IPS DF 4.7 (cell line): ENCODE measurements around the gene SLC25A51.

Experiments
- DNase-seq: peaks from one replicate; pipeline ENCODE4 v3.0.0-alpha.2; 2013; ENCODE audit warnings: low spot score; ENCODE audit errors: extremely low read depth

The SLC25A51 gene

DNA sequence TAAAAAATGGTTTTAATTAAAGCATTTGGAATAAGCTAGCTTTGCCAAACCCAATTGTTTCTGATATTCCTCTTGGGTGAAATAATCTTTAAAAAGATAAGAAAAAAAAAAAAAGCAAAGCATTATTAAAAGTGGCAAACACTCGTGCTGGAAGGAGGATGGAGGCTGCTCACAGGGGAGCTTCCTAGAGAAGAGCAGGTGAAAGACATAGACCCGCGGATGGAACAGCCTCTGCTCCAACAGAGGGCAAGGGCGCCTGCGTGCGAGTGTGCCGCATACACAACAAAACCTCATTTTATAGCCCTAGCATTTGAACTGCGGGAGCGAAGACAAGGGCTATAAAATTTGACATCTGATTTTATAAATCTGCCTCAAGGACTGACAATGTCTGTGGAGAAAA is 33.4 kb upstream of the SLC25A51 start:
- DNase-seq: no peak

DNA sequence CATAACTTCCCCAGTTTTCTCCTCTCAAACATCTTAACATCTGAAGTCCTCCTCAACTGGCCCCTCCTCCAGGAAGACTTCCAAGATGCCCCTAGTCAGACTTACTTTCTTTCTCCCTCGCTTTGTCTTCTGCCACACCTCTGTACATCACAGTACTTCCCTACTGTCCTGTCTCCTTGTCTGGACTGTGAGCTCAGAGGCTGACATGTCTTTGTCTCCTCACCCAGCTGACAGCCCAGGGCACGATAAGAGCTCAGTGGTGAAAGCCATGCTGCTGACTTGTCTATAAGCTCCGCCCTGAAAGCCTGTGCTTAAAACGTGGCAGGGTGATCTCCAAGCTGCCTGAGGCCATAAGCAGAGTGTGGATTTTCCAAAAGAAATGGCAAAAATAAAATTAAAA is 33.0 kb upstream of the SLC25A51 start:
- no peak for DNase-seq

DNA sequence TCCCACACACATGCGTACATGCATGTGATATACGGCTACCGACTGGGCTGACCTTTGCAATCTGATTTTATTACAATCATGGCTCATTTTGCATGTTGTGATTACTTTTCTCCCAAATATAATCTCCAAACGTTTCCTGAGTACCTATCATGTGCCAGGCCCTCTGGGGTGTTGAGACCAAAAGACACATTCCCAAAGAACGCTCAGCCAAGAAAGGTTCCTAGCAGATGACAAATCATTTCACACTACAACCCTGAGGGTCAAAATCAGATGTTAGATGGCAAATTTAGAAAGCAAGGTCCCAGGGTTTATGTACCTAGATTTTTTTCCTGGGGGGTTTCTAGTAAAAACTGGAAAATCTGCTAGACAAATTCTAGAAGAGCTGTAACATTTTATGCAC is 32.4 kb upstream of the SLC25A51 start:
- no peak for DNase-seq

GRCh38 chr9:37935096-37935495 is 31.2 kb upstream of the SLC25A51 start:
- DNase-seq: no peak

DNA sequence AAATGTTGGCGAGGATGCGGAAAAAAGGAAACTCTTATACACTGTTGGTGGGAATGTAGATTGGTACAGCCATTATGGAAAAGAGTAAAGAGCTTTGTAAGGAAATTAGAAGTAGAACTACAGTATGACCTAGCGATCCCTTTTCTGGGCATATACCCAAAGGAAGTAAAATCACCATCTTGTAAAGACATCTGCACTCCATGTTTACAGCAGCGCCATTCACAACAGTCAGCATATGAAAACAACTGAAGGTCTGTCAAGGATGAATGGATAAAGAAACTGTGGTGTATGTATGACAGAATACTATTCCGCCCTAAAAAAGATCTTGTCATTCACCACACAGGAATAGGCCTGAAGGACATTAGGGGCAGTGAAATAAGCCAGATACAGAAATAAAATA is 27.7 kb upstream of the SLC25A51 start:
- DNase-seq: no peak

DNA sequence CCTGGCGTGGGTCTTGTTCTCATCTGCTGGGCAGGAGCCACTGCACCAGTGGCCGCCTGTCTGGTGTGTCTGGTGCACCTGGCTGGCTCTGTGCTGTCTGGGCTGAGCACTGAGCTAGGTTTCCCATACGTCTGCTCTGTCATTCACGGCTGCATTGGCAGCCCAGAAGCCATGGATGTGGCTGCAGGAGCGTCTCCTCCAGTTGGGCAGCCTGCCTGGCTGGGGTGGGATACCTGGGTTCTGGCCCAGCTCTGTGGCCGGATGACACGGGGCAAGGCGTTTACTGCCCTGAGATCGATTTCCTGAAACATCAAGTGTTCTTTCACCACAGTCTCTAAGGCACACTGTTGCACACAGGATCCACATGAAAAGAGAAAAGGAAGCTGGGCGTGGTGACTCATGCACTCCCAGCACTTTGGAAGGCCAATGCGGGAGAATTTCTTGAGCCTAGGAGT is 25.5 kb upstream of the SLC25A51 start:
- no peak for DNase-seq

DNA sequence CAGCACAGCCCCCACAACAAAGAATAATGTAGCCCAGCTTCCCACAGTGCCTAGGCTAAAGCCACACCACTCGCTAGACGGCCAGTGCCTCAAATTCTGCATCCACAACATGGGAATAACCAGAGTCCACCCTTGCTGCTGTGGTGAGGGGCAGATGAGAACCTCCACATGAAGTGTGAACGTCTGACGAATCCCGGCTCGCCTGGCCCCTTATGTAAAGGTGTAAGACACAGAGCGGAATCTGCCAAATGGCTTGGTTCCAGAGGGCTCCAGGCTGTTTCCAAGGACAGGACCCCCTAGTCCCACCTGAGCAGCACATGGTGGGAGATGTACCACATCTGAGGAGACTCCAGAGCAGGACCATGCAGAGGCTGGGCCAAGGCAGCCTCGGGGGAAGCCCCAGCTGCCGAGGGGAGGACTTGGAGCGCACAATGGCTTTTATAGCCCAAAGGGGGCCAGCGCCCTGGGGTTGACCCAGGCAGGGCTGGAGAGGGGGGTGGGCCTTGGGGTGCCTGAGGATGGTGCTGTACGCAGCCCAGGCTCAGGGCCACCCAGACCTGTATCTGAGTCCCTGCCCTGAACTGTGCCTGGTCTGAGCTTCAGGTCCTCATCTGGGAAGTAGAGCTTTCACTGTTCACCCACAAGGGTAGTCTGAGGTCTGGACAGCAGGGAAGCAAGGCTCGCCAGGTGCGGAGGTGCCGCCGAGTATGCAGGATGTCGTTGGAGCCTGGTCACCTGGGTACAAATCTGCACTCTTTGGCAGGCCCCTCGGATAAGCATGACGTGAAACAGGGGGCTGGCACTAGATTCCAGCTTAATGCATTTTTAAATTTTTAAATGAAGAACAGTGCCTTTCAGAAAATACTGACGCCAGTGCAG is 24.9 kb upstream of the SLC25A51 start:
- no peak for DNase-seq

- DNase-seq: no peak
These were observed 23.9 kb upstream of the SLC25A51 start for GRCh38 chr9:37927601-37928551.

DNA sequence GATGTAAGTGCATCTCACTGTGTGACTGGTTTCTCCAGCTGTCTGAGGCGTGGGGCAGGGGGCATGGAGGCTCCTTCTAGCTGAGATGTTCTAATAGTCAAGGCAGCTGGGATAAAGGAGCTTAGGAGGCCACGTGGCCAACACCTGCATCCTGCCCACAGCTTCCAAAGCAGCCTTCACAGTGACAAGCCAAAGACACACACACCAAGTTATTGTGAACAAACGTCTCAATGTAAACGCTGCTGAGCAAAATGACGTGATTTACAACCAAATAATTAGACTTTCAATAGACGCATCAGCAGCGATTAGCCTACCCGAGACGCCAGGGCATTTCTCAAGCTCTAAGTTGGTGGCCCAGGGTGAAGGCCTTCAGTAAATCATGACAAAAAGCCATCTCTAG is 23.2 kb upstream of the SLC25A51 start:
- no peak for DNase-seq

GRCh38 chr9:37926737-37927118 is 22.8 kb upstream of the SLC25A51 start:
- no peak for DNase-seq

GRCh38 chr9:37925786-37926736 is 22.1 kb upstream of the SLC25A51 start:
- no peak for DNase-seq

GRCh38 chr9:37925006-37925405 is 21.1 kb upstream of the SLC25A51 start:
- DNase-seq: no peak

DNA sequence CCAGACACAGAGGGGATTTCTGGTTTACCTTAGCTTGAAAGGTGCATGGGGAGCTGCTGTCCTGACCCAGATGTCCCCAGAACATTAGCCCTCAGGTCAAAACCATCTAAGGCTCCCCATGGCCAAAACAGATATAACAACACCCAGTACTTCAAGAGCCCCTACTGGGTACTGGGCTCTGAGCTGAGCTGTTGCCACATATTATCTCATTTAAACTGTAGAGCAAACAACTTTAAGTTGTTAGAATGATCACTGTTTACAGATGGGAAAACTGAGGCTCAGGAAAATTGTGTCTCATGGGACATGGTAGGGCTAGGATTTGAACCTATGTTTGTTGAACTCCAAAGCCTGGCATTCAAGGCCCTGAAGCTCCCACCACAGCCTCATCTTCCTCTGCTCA is 20.6 kb upstream of the SLC25A51 start:
- no peak for DNase-seq

DNA sequence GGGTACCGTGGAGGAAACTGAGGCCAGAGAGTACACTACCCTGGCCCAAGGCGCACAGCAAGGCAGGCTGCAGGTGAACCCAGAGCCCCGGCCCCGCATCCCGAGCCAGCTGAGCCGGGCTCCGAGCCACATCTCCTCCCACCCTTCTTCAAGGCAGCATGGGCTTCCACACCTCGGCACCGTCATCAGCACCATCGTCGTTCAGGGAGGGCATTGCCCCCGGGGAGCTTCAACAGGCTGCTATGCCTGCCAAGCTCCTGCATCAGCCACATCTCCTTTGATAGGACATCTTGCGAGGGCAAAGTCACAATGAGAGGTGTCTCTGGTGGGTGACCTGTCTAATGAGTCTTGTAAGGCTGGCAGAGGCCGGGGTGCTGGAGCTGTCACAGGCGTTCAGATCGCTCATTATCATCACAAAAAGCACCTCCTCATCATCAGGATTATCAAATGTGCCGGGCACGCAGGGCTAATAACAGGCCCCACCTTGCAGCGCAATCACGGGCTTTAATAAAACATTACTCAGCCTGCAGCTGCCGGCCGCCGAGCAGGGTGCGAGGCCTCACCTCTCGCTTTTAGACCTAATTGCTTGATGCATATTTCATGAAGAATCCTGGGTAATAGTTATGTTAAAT is 20.0 kb upstream of the SLC25A51 start:
- DNase-seq: no peak

GRCh38 chr9:37923118-37923795 is 19.3 kb upstream of the SLC25A51 start:
- DNase-seq: no peak

DNA sequence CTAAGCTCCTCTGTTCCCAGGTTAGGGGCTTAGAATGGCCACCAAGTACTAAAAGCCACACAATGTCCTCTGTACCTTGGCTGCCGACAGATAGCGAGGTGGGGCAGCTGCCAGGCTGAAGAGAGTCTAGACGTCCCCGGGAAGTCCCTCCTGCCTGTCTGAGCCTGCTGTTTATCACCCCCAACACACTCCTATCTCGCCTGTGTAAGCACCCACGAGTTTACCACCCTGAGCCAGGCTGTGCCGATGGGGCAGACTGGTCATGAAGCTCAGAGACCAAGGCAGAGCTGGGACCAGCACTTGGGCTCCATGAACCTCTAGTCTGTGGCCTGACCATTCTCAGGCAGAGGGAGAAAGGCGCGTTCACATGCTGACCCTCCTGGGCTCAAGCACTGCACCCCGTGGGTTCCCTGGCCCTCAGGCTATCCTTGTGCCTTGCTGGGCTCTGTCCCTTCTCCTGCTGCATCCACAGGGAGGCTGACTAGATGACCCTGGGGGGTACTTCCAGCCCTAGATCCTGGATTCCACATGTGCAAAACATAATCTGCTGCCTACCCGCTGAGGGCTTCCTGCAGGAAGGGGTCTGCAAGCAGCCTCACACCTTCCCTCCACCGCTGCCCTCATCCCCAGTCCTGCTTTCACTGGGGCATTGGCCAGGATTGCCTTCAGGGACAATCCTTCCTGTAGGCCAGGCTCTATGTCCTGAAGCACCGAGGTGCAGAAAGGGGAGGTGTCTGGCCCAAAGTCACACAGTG is 18.6 kb upstream of the SLC25A51 start:
- no peak for DNase-seq

DNA sequence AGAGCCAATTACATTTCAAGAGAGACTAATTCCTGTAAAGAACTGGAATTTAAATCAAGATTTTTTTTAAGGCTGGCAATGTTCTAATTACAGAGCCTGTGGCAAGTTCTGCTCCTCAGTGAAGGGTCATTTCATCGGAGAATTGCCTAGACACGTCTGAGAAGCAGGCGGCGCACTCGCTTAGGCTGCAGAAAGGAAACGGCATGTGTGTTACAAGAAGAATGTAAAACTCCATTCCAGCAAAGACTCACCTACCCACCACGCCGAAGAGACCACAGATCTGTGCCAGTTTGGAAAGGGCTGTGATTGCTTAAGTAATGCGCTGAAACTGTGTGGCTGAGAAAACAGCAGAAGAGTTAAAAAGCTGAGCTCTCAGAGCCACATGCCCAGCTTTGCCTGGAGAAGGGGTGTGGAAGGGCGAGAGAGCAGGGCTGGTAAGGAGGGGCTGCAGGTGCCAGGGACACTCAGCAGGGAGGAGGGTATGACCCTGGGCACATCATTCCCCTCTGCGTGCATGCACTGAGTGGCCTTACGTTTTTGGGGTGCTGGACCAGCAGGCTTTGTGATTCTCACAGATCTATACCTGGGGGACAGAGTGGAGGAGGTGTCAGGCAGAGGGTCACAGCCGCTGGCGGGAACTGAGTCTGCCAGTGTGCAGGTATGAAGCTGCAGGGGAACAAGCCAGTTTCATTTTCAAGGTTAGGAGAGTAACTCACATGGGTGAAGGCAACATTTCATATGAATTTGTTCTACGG is 17.8 kb upstream of the SLC25A51 start:
- DNase-seq: no peak

GRCh38 chr9:37921168-37921510 is 17.2 kb upstream of the SLC25A51 start:
- no peak for DNase-seq
